ENCODE data around the gene PSMD5.
A peak's percentile ranks its signal among the peaks of the same experiment; 100 is the strongest.
"Not testable (repeated sequence)": the region's sequence is repeated elsewhere in the genome, so short reads cannot be mapped to it uniquely, and the experiment has no call there.

Gene PSMD5

GRCh38 chr9:120854596-120855327 is 12.0 kb upstream of the PSMD5 start:
- DNase-seq = no peak

GRCh38 chr9:120853198-120853597 is 10.5 kb upstream of the PSMD5 start:
- no peak for DNase-seq

GRCh38 chr9:120852240-120853010 is 9.7 kb upstream of the PSMD5 start:
- no peak for DNase-seq

GRCh38 chr9:120851449-120851848 is 8.7 kb upstream of the PSMD5 start:
- no peak for DNase-seq

- no peak for DNase-seq
Measured at GRCh38 chr9:120850315-120850714, 7.6 kb upstream of the PSMD5 start.

- DNase-seq = no peak
Measured at GRCh38 chr9:120846906-120847305, 4.2 kb upstream of the PSMD5 start.

GRCh38 chr9:120846251-120846889 is 3.6 kb upstream of the PSMD5 start:
- DNase-seq = peak; percentile 22

GRCh38 chr9:120845255-120845654 is 2.5 kb upstream of the PSMD5 start:
- peak; percentile 58 for DNase-seq

- DNase-seq = no peak
Measured at GRCh38 chr9:120841930-120842684, 615 bp downstream of the PSMD5 start.

- no peak for DNase-seq
Measured at GRCh38 chr9:120839146-120839545, 3.6 kb downstream of the PSMD5 start.

GRCh38 chr9:120837921-120838320 is 4.8 kb downstream of the PSMD5 start:
- no peak for DNase-seq

GRCh38 chr9:120833325-120833724 is 9.4 kb downstream of the PSMD5 start:
- DNase-seq = no peak

- no peak for DNase-seq
Measured at GRCh38 chr9:120832807-120833206, 9.9 kb downstream of the PSMD5 start.

- no peak for DNase-seq
Measured at GRCh38 chr9:120830865-120831264, 11.9 kb downstream of the PSMD5 start.

GRCh38 chr9:120830151-120830550 is 12.6 kb downstream of the PSMD5 start:
- DNase-seq = no peak

- no peak for DNase-seq
Measured at GRCh38 chr9:120829650-120830049, 13.1 kb downstream of the PSMD5 start.

- DNase-seq = no peak
Measured at GRCh38 chr9:120820095-120820494, 22.6 kb downstream of the PSMD5 start.

GRCh38 chr9:120818595-120818994 is 24.1 kb downstream of the PSMD5 start:
- no peak for DNase-seq

GRCh38 chr9:120815075-120815474 is 27.6 kb downstream of the PSMD5 start:
- no peak for DNase-seq

GRCh38 chr9:120808931-120809330 is 33.8 kb downstream of the PSMD5 start:
- no peak for DNase-seq

- DNase-seq = no peak
Measured at GRCh38 chr9:120807607-120808379, 34.9 kb downstream of the PSMD5 start.

GRCh38 chr9:120804784-120805363 is 37.8 kb downstream of the PSMD5 start:
- not testable (repeated sequence) for DNase-seq

Measured in activated naive CD4-positive, alpha-beta T cell treated with Interleukin-2 at 50 U/mL for 16 hours (primary cell).